Measurements from ENCODE around the gene CDKN2B-AS1. TPM values are rescaled to one million over a fixed set of nuclear protein-coding genes. Genes with fewer than 3 reads are reported as not detected.

The CDKN2B-AS1 gene
- polyA plus RNA-seq, 2 of the 4 experiments (the other 2 are of a cell fraction), result not detected

GRCh38 chr9:22054529-22054928, 59.9 kb downstream of the CDKN2B-AS1 start:
- no peaks in the 10 kb centered on the region for H3K9me3 ChIP-seq
- WGBS (ENCODE audit: missing lambda C conversion rate), result no CpG with 5 or more reads among the region's 2 CpGs
- no peak overlapping the region for H3K27ac ChIP-seq
- no peak overlapping the region for H3K4me2 ChIP-seq
- no peak for ATAC-seq
- no peak overlapping the region for H3K4me3 ChIP-seq
- FAIRE-seq, result no peak
- H3K4me1 ChIP-seq, result no peaks in the 10 kb centered on the region
- no peak for TF ChIP-seq BHLHE40 (IDR thresholded peaks at IDR 0.05; ENCODE audit: low read depth, low read length)
- TF ChIP-seq ZNF302 (CRISPR knock-in tag; IDR thresholded peaks at IDR 0.05), result no peak
- TF ChIP-seq FOSL2 (IDR thresholded peaks at IDR 0.05), result no peak
- no peak for TF ChIP-seq FOSL2 (CRISPR knock-in tag; IDR thresholded peaks at IDR 0.05)
- no peak for TF ChIP-seq MAZ (IDR thresholded peaks at IDR 0.05; ENCODE audit: borderline replicate concordance, low read depth, low read length)
- TF ChIP-seq, protein P1, sequence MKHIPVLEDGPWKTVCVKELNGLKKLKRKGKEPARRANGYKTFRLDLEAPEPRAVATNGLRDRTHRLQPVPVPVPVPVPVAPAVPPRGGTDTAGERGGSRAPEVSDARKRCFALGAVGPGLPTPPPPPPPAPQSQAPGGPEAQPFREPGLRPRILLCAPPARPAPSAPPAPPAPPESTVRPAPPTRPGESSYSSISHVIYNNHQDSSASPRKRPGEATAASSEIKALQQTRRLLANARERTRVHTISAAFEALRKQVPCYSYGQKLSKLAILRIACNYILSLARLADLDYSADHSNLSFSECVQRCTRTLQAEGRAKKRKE (CRISPR knock-in tag; IDR thresholded peaks at IDR 0.05; ENCODE audit: low read depth), result no peak
- no peak for TF ChIP-seq EHF (CRISPR knock-in tag; IDR thresholded peaks at IDR 0.05)
- TF ChIP-seq HOXB5 (CRISPR knock-in tag; IDR thresholded peaks at IDR 0.05), result no peak
- TF ChIP-seq MAX (IDR thresholded peaks at IDR 0.05), result no peak
- no peak for TF ChIP-seq ELK1 (IDR thresholded peaks at IDR 0.05; ENCODE audit: low read depth, low read length)
- TF ChIP-seq HOXB13 (CRISPR knock-in tag; IDR thresholded peaks at IDR 0.05; ENCODE audit: low read depth), result no peak
- TF ChIP-seq BCL3 (IDR thresholded peaks at IDR 0.05), result no peak
- TF ChIP-seq, protein P2, sequence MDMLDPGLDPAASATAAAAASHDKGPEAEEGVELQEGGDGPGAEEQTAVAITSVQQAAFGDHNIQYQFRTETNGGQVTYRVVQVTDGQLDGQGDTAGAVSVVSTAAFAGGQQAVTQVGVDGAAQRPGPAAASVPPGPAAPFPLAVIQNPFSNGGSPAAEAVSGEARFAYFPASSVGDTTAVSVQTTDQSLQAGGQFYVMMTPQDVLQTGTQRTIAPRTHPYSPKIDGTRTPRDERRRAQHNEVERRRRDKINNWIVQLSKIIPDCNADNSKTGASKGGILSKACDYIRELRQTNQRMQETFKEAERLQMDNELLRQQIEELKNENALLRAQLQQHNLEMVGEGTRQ (IDR thresholded peaks at IDR 0.05), result no peak
- TF ChIP-seq KDM5A (IDR thresholded peaks at IDR 0.05), result no peak
- TF ChIP-seq RFX5 (IDR thresholded peaks at IDR 0.05), result no peak
- POLR2A ChIA-PET, result no interaction called here
- DNase-seq (ENCODE audit: low read depth in 1 of 2, low spot score in 1 of 2), result no peak
- CTCF ChIA-PET, result no interaction called here

- Histone ChIP-seq H3K4me2 (no peak overlapping the region), H3K27ac (no peak overlapping the region)
- POLR2A ChIA-PET, result no interaction called here
Measured at GRCh38 chr9:22055090-22055489, 60.5 kb downstream of the CDKN2B-AS1 start.

More at GRCh38 chr9:22055090-22055489, 60.5 kb downstream of the CDKN2B-AS1 start:
- CTCF ChIA-PET, result no interaction called here
- ATAC-seq (no peak), FAIRE-seq (no peak), DNase-seq (ENCODE audit: low read depth in 1 of 2, low spot score in 1 of 2) (no peak)
- H3K9me3 ChIP-seq, result no peaks in the 10 kb centered on the region
- no peaks in the 10 kb centered on the region for H3K4me1 ChIP-seq
- TF ChIP-seq MAX (IDR thresholded peaks at IDR 0.05) (no peak), POLR2AphosphoS2 (conservative IDR thresholded peaks at IDR 0.05; ENCODE audit: low read length) (no peak), EHF (CRISPR knock-in tag; IDR thresholded peaks at IDR 0.05) (no peak), REST (IDR thresholded peaks at IDR 0.05) (no peak), CHD4 (IDR thresholded peaks at IDR 0.05; ENCODE audit: borderline replicate concordance) (no peak), E2F6 (IDR thresholded peaks at IDR 0.05; ENCODE audit: borderline replicate concordance, low read depth) (no peak), ZC3H11A (IDR thresholded peaks at IDR 0.05) (no peak), RCOR1 (IDR thresholded peaks at IDR 0.05; ENCODE audit: low read depth, low read length) (no peak)
- TF ChIP-seq, protein P3, sequence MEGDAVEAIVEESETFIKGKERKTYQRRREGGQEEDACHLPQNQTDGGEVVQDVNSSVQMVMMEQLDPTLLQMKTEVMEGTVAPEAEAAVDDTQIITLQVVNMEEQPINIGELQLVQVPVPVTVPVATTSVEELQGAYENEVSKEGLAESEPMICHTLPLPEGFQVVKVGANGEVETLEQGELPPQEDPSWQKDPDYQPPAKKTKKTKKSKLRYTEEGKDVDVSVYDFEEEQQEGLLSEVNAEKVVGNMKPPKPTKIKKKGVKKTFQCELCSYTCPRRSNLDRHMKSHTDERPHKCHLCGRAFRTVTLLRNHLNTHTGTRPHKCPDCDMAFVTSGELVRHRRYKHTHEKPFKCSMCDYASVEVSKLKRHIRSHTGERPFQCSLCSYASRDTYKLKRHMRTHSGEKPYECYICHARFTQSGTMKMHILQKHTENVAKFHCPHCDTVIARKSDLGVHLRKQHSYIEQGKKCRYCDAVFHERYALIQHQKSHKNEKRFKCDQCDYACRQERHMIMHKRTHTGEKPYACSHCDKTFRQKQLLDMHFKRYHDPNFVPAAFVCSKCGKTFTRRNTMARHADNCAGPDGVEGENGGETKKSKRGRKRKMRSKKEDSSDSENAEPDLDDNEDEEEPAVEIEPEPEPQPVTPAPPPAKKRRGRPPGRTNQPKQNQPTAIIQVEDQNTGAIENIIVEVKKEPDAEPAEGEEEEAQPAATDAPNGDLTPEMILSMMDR (IDR thresholded peaks at IDR 0.05), result no peak
- TF ChIP-seq, protein P4, sequence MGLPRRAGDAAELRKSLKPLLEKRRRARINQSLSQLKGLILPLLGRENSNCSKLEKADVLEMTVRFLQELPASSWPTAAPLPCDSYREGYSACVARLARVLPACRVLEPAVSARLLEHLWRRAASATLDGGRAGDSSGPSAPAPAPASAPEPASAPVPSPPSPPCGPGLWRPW (IDR thresholded peaks at IDR 0.05), result no peak
- no peak overlapping the region for H3K4me3 ChIP-seq
